ENCODE measurements around the gene BBS7. TPM values are rescaled to one million over a fixed set of nuclear protein-coding genes. Genes with fewer than 3 reads are reported as not detected.
A peak's percentile ranks its signal among the peaks of the same experiment; 100 is the strongest.

BBS7 gene
- total and polyA plus RNA-seq, 9 of the 15 experiments (the other 6 are each of a cell fraction or from before 2014, with no cell fraction given): 13.4 to 25.8 (median 16.4) TPM

DNA sequence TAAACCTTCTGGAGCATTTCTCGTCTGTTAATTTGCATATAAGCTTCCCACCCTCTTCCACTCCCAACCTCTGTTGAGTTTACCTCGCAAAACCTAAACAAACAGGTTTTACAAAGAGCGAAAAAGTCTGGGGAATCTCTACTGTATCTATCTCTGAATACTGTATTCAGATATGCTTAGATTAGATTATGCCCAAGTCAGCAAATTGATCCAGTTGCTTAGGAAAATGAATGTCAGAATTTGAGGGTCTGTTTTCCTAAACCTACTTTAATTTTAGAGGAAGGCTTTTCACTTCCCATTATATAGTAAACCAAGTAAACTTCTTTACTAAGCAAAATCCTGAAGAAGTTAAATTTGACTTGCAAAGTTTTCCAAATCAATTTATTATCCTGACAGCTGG is 53.3 kb downstream of the BBS7 start:
- ChIA-PET CTCF (ENCODE audit: low intra/inter-chr PET ratio) (no interaction called here), POLR2A (interaction anchor here (2.0 kb wide), 1 partner anchor 14 kb away, joined by 7 read pairs; no protein-coding TSS in a partner anchor)
- peaks cover 46% of the 10 kb centered on the region for H3K79me2 ChIP-seq (ENCODE audit: control insufficient read depth, insufficient read depth, low read length)
- intact Hi-C loops (cut with micrococcal nuclease) (no loop called here), in situ Hi-C loops (cut with MboI) (no loop called here)
- BruUV-seq (replicated peaks): no TSS peak
- no peaks in the 10 kb centered on the region for H3K27me3 ChIP-seq (ENCODE audit: control insufficient read depth in 2 of 2, insufficient read depth in 2 of 2, low read length in 2 of 2)
- TF ChIP-seq ZNF316 (IDR thresholded peaks at IDR 0.05) (peak; percentile 77), MAFF (IDR thresholded peaks at IDR 0.05; ENCODE audit: low read length) (peak; percentile 57), RBM22 (IDR thresholded peaks at IDR 0.05; ENCODE audit: low read depth, low read length, poor library complexity, severe bottlenecking) (peak; percentile 10), POLR2A (conservative IDR thresholded peaks at IDR 0.05) (peak; percentile 4; the same call in 1 of the 2 replicates), EGR1 (conservative IDR thresholded peaks at IDR 0.05) (no peak), MAFG (tag; conservative IDR thresholded peaks at IDR 0.05) (peak; percentile 43; the same call in 1 of the 2 replicates), HNRNPUL1 (IDR thresholded peaks at IDR 0.05; ENCODE audit: low read length) (no peak), IFI16 (CRISPR knock-in tag; IDR thresholded peaks at IDR 0.05) (no peak), MAFK (IDR thresholded peaks at IDR 0.05; ENCODE audit: low read length) (peak; percentile 53; the same call in 1 of the 2 replicates), HMGN3 (IDR thresholded peaks at IDR 0.05; ENCODE audit: borderline replicate concordance, extremely low read depth, insufficient read length, low read depth, low read length) (no peak), WHSC1 (IDR thresholded peaks at IDR 0.05; ENCODE audit: low read length) (no peak), C11orf30 (IDR thresholded peaks at IDR 0.05; ENCODE audit: low read depth) (peak; percentile 38; the same call in 1 of the 2 replicates)
- no peaks in the 10 kb centered on the region; the same call in 1 of the 2 replicates for H4K20me1 ChIP-seq (replicated peaks; ENCODE audit: control insufficient read depth, insufficient read depth, low read length)
- H3K9ac ChIP-seq (ENCODE audit: insufficient read depth in 1 of 2, low read depth in 2 of 2, low read length in 2 of 2): no peak overlapping the region
- H3K4me2 ChIP-seq (ENCODE audit: insufficient read depth, low read length): no peak overlapping the region
- WGBS (ENCODE audit: insufficient coverage, low coverage, missing lambda C conversion rate): 86% methylated on average over 3 of the region's 3 CpGs
- no peak overlapping the region for H3K27ac ChIP-seq (ENCODE audit: extremely low read depth, low read depth, low read length)
- peaks cover 0 to 8% of the 10 kb centered on the region in 2 experiments; a peak in 2 of 5 replicates for H3K4me1 ChIP-seq (replicated peaks in 1 of 2; ENCODE audit: control insufficient read depth in 2 of 2, insufficient read depth in 2 of 2, low read length in 2 of 2)
- no peaks in the 10 kb centered on the region for H3K9me3 ChIP-seq (replicated peaks; ENCODE audit: control insufficient read depth, insufficient read depth, low read depth, low read length)
- FAIRE-seq (no peak), ATAC-seq (no peak), DNase-seq (ENCODE audit: extremely low read depth in 1 of 4, low spot score in 3 of 4) (no peak)
- peaks cover 98% of the 10 kb centered on the region for H3K36me3 ChIP-seq (ENCODE audit: control insufficient read depth, insufficient read depth, low read length)
- H2AFZ ChIP-seq (ENCODE audit: low read depth, low read length): no peak overlapping the region
- H3K4me3 ChIP-seq: no peak overlapping the region
- no peaks in the 10 kb centered on the region for H3K9me1 ChIP-seq (ENCODE audit: control insufficient read depth, insufficient read depth, low read length)
